Measurements from ENCODE around the gene BLACAT1. TPM values are rescaled to one million over a fixed set of nuclear protein-coding genes. Genes with fewer than 3 reads are reported as not detected.

The BLACAT1 gene
- total and polyA plus RNA-seq, 9 of the 15 experiments (the other 6 are each of a cell fraction or from before 2014, with no cell fraction given): 0.10 to 5.9 (median 0.73) TPM

DNA sequence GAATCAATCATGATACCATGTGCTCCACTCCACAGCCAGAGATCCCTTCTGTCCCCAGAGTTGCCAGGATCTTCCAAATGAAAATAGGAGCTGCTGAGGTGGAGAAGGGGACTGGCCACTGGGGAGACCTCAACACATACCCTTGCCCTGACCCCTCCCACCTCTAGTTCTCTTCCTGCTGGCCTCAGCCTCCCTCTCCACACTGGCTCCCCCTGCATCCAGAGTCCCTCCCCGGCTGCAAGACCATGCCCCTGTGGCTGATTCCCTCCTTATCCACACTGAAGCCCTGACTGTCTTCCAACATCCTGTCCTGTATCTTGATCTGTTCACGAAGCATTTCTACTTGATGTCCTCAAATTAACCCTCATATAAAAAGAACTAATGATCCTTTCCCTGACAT, 27.5 kb upstream of the BLACAT1 start:
- no peak for ATAC-seq
- Histone ChIP-seq H3K27ac (ENCODE audit: extremely low read depth, low read depth, low read length) (no peak overlapping the region), H2AFZ (ENCODE audit: low read depth, low read length) (no peak overlapping the region), H3K4me2 (ENCODE audit: insufficient read depth, low read length) (no peak overlapping the region), H3K4me3 (no peak overlapping the region), H3K9me1 (ENCODE audit: control insufficient read depth, insufficient read depth, low read length) (no peaks in the 10 kb centered on the region), H3K36me3 (ENCODE audit: control insufficient read depth, insufficient read depth, low read length) (no peaks in the 10 kb centered on the region), H4K20me1 (replicated peaks; ENCODE audit: control insufficient read depth, insufficient read depth, low read length) (peaks cover 35% of the 10 kb centered on the region), H3K27me3 (ENCODE audit: control insufficient read depth in 2 of 2, insufficient read depth in 2 of 2, low read length in 2 of 2) (peaks cover 33 to 56% of the 10 kb centered on the region in 2 experiments), H3K4me1 (replicated peaks in 1 of 2; ENCODE audit: control insufficient read depth in 2 of 2, insufficient read depth in 2 of 2, low read length in 2 of 2) (peaks cover 0 to 4% of the 10 kb centered on the region in 2 experiments; a peak in 1 of 5 replicates), H3K9ac (ENCODE audit: insufficient read depth in 1 of 2, low read depth in 2 of 2, low read length in 2 of 2) (no peak overlapping the region), H3K9me3 (replicated peaks; ENCODE audit: control insufficient read depth, insufficient read depth, low read depth, low read length) (no peaks in the 10 kb centered on the region), H3K79me2 (ENCODE audit: control insufficient read depth, insufficient read depth, low read length) (no peaks in the 10 kb centered on the region)
- POLR2A ChIA-PET: interaction anchor here (1.4 to 1.6 kb wide), 2 partner anchors 17 to 34 kb away, joined by 3 read pairs; no protein-coding TSS in a partner anchor
- in situ Hi-C loops (cut with MboI): loop anchor here (10.0 kb wide), 1 partner anchor 129 kb away; the partner anchor contains the start of gene KLHDC8A
- intact Hi-C loops (cut with micrococcal nuclease): no loop called here
- no peak for DNase-seq (ENCODE audit: extremely low read depth in 1 of 4, low spot score in 3 of 4)
- WGBS (ENCODE audit: insufficient coverage, low coverage, missing lambda C conversion rate): 0% methylated on average over 2 of the region's 2 CpGs
- BruUV-seq (replicated peaks): no TSS peak
- no peak for FAIRE-seq
- TF ChIP-seq, protein P1, sequence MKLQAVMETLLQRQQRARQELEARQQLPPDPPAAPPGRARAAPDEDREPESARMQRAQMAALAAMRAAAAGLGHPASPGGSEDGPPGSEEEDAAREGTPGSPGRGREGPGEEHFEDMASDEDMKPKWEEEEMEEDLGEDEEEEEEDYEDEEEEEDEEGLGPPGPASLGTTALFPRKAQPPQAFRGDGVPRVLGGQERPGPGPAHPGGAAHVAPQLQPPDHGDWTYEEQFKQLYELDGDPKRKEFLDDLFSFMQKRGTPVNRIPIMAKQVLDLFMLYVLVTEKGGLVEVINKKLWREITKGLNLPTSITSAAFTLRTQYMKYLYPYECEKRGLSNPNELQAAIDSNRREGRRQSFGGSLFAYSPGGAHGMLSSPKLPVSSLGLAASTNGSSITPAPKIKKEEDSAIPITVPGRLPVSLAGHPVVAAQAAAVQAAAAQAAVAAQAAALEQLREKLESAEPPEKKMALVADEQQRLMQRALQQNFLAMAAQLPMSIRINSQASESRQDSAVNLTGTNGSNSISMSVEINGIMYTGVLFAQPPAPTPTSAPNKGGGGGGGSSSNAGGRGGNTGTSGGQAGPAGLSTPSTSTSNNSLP (IDR thresholded peaks at IDR 0.05; ENCODE audit: borderline replicate concordance, low read depth, low read length): no peak
- TF ChIP-seq TCF3 (CRISPR knock-in tag; IDR thresholded peaks at IDR 0.05) (no peak), TCF7L2 (IDR thresholded peaks at IDR 0.05; ENCODE audit: low read depth, low read length) (no peak), FIP1L1 (IDR thresholded peaks at IDR 0.05; ENCODE audit: low read depth, low read length, poor library complexity, severe bottlenecking) (no peak), ERF (CRISPR knock-in tag; IDR thresholded peaks at IDR 0.05) (no peak), MECOM (CRISPR knock-in tag; IDR thresholded peaks at IDR 0.05) (no peak), ZNF431 (CRISPR knock-in tag; IDR thresholded peaks at IDR 0.05) (no peak), MEIS2 (IDR thresholded peaks at IDR 0.05; ENCODE audit: partially characterized antibody) (no peak), U2AF1 (optimal IDR thresholded peaks at IDR 0.05; ENCODE audit: low read depth, low read length) (no peak), JUN (IDR thresholded peaks at IDR 0.05; ENCODE audit: borderline replicate concordance, low read depth, low read length) (no peak), JUN (CRISPR knock-in tag; IDR thresholded peaks at IDR 0.05; ENCODE audit: borderline replicate concordance) (no peak), HDAC8 (tag; IDR thresholded peaks at IDR 0.05) (no peak)
- TF ChIP-seq, protein P2, sequence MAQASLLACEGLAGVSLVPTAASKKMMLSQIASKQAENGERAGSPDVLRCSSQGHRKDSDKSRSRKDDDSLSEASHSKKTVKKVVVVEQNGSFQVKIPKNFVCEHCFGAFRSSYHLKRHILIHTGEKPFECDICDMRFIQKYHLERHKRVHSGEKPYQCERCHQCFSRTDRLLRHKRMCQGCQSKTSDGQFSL (CRISPR knock-in tag; IDR thresholded peaks at IDR 0.05): no peak
- TF ChIP-seq, protein P2 (tag; IDR thresholded peaks at IDR 0.05): no peak
- TF ChIP-seq, protein P3, sequence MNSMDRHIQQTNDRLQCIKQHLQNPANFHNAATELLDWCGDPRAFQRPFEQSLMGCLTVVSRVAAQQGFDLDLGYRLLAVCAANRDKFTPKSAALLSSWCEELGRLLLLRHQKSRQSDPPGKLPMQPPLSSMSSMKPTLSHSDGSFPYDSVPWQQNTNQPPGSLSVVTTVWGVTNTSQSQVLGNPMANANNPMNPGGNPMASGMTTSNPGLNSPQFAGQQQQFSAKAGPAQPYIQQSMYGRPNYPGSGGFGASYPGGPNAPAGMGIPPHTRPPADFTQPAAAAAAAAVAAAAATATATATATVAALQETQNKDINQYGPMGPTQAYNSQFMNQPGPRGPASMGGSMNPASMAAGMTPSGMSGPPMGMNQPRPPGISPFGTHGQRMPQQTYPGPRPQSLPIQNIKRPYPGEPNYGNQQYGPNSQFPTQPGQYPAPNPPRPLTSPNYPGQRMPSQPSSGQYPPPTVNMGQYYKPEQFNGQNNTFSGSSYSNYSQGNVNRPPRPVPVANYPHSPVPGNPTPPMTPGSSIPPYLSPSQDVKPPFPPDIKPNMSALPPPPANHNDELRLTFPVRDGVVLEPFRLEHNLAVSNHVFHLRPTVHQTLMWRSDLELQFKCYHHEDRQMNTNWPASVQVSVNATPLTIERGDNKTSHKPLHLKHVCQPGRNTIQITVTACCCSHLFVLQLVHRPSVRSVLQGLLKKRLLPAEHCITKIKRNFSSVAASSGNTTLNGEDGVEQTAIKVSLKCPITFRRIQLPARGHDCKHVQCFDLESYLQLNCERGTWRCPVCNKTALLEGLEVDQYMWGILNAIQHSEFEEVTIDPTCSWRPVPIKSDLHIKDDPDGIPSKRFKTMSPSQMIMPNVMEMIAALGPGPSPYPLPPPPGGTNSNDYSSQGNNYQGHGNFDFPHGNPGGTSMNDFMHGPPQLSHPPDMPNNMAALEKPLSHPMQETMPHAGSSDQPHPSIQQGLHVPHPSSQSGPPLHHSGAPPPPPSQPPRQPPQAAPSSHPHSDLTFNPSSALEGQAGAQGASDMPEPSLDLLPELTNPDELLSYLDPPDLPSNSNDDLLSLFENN (IDR thresholded peaks at IDR 0.05; ENCODE audit: low read depth in 2 of 2, low read length in 2 of 2): no peak
- CTCF ChIA-PET (ENCODE audit: low intra/inter-chr PET ratio): interaction anchor here (2.7 to 3.8 kb wide), 2 partner anchors 41 to 86 kb away, joined by 17 to 36 read pairs; no protein-coding TSS in a partner anchor
